GM21576 (cell line): ENCODE measurements around the gene MKNK2.

Experiments
- ATAC-seq: cut with Tn5 transposase; IDR thresholded peaks from one replicate; pipeline ENCODE4 v1.9.1; 2021; ENCODE audit warnings: mild to moderate bottlenecking, moderate library complexity; ENCODE audit not compliant: unreplicated experiment

The MKNK2 gene

DNA sequence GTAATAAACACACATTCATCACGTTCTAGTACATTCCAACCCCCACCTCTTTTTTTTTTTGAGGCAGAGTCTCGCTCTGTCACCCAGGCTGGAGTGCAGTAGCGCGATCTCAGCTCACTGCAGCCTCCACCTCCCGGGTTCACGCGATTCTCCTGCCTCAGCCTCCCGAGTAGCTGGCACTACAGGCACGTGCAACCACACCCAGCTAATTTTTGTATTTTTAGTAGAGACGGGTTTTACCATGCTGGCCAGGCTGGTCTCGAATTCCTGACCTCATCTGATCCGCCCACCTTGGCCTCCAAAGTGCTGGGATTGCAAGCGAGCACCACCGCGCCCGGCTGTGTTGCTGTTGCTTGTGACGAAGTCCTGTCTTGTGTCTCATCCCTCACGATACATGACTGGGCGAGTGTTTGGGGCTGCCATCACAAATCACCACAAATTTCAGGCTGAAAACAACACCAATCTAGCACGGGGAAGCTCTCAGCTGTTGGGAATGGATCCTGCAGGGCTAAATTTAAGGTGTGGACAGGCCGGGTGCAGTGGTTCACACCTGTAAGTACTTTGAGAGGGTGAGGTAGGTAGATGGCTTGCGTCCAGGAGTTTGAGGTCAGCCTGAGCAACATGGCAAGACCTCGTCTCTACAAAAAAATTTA is 29.4 kb upstream of the MKNK2 start:
- ATAC-seq: no peak

DNA sequence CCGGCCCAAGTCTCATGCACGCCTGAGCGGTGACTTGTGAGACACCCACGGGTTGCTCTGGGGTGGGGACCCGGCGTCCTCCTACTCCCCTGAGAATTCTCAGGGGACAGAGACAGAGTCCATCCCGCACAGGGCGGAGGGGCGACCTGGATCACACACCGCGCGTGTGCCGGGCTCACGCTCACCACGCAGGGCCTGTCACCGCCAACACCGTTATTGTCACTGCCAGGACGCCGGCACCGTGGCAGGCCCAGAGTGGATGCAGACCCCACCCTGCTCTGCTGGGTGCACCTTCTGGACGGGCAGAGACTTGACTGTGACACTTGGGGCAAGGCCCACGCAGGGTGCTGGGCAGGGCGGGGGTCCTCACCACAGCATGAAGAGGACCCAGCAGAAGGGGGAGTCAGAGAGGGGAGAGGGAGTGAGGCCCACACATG is 28.8 kb upstream of the MKNK2 start:
- ATAC-seq: no peak

DNA sequence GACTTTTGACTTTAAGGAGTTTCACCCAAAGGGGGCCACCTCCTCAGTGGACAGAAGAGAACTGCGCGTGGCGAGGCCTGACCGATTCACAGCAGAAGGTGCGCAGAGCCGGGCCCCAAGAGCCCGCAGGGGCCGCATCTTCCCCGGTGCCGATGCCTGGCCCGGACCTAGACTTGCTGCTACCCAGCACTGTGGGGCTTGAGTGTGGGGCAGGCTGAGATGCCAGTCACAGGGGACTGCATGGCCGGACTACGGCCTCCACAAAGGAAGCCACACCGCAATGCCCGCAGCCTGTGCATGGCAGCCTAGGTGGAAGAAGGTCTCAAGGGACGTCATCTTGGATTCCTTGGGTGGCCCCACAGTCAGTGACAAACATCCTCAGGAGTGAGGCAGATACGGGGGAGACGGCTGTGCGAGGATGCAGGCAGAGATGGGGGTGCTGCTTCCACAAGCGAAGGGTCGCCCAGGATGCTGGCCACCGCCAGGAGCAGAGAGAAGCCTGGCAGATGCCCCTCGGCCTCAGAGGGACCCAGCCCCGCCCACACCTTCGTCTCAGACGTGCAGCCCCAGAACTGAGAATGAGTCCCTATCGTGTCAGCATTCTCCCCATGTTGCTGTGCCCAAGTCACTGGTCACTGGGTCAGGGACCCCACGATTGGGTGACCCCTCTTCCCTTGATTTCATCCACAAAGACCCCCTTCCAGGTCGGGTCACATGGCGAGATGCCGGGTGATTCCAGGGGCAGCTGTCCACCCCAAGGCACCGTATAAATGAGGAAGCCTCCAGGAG is 28.2 kb upstream of the MKNK2 start:
- ATAC-seq: no peak

DNA sequence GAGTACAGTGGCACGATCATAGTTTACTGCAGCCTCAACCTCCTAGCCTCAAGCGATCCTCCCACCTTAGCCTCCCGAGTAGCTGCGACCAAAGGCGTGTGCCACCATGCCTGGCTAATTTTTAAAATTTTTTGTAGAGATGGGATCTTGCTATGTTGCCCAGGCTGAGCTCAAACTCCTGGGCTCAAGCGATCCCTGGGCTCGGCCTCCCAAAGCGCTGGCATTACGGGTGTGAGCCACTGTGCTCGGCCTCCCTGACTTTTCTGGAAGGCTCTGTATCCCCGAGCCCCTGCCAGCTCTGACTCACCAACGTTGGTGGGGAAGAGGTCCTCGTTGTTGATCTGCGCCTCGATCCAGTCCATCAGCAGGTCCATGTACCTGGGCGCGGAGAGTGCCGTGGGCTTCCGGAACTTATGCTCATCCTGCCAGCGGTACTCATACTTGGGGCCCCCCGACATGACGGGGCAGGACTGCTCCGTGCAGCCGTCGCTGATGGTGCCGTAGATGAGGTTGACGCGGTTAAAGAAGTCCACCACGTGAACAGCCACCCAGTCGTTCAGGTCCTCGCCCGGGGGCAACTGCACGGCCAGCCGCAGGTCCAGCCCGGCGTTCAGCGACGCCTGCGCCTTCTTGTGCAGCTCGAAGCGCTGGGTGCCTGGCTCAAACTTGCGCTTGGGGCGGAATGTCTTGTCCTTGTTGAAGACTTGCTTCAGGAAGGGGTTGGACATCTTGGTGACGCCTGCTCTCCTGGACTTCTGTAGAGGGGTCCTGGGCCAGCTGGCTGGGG is 27.0 kb upstream of the MKNK2 start:
- no peak for ATAC-seq

DNA sequence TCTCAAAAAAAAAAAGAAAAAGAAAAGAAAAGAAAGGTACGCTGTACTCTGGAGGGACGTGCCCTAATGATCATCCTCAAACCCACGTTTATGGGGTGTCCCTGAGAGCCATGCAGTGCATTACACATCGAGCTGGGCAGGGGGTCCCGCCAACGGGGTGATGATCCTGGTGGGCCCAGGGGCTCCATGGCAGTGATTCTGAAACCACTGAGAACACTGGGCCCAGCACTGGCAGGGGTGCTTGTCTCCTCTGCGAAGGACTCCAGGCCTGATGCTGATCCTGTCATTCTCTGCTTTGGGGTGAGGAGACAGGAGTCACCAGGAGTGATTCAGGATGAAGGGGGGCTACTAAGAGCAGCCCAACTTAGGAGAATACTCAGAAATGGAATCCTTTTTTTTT is 26.4 kb upstream of the MKNK2 start:
- ATAC-seq: no peak

DNA sequence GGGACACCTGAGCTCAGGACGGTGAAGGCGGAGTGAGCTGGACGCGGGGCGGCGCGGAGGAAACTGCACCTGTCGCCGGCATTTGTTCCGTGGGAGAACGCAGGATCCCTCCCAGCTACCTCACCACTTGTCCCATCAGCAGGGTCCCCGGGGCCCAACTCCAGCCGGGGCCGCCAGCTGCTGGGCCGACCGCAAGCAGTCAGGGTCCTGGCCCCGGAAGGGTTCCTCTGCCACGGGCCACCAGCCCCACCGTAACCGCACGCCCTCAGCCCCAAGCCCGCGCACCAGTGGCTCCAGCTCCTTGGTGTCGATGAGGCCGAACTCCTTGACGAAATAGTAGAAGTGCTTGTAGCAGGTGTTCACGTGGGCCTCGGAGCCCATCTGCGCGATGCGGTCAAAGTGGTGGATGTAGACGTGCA is 25.5 kb upstream of the MKNK2 start:
- ATAC-seq: no peak

DNA sequence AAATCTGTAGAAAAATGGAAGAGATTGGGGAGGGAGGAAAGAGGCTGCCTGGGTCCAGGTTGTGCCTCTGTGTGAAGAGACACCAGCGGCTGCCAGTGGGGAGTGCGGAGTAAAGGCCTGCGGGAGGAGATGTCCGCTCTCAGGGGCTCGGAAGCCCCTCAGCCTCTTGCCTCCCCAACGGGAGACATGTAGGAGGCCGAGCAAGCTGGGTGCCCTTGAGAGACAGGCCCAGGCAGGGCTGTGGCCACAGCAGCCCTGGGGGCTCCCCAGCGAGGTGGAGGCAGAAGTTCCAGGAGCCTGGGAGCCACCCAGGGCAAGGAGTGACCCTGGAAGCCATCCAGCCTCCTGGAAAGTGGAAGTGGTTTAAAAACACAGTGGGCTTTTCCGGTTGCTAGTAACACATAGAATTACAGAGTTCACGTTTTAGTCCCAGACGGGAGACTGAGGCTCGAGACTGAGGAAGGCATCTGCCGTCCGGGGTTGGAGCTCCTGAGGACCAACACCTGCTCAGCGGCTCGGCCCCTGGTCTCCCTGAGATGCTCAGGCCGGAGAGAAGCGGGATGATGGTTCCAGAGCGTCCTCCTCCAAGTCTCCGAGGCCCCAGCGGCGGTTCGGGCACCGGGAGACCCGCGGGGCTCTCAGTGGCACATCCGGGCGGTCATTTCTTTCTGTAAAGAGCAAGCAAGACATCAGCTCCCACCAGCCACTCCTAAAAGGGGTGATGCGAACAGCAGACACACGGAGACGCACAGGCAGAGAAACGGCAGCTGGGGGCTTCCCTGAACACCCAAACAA is 21.9 kb upstream of the MKNK2 start:
- ATAC-seq: no peak

DNA sequence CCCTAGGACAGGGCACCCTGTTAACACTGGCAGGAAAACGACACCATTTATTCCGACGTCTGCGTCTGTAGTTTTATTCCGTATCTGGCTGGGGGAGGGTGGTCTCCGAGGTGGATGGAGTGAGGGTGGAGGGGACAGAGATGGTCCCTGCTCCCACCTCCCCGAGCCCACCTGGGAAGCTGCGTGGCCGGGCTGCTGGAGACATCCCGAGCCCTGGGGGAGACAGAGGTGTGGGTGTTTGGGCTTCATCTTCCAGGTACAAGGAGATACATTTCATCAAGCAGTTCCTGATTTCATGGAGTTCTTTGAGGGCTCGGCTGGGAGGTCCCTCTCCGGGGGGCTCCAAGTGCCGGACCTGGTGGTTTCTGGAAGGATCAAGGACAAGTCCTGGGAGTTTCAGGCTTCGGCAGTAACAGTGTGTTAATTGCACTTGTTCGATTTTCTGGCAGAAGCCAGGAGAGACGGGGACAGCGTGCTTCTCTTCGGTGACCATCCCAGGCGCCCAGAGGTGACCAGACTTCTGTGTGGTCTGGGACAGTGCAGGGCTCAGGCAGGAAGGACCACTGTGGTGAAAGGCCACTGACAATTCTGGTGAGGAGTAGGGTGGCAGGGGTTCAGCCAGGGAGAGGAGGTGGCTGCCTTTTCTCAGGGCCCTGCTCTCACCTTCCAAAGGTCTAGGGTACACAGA is 20.1 kb upstream of the MKNK2 start:
- no peak for ATAC-seq

DNA sequence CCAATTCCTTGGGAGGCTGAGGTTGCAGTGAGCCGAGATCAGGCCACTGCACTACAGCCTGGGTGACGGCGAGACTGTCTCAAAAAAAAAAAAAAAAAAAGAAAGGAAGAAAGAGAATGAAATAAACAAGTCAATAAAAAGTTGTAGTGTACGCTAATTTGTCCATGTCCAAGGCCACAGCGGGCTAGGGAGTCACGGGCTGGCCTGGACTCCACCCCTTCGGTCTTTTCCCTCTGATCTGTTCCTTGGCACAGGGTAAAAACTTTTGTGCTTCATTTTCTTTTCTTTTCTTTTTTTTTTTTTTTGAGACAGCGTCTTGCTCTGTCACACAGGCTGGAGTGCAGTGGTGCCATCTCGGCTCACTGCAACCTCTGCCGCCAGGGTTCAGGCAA is 19.4 kb upstream of the MKNK2 start:
- no peak for ATAC-seq

DNA sequence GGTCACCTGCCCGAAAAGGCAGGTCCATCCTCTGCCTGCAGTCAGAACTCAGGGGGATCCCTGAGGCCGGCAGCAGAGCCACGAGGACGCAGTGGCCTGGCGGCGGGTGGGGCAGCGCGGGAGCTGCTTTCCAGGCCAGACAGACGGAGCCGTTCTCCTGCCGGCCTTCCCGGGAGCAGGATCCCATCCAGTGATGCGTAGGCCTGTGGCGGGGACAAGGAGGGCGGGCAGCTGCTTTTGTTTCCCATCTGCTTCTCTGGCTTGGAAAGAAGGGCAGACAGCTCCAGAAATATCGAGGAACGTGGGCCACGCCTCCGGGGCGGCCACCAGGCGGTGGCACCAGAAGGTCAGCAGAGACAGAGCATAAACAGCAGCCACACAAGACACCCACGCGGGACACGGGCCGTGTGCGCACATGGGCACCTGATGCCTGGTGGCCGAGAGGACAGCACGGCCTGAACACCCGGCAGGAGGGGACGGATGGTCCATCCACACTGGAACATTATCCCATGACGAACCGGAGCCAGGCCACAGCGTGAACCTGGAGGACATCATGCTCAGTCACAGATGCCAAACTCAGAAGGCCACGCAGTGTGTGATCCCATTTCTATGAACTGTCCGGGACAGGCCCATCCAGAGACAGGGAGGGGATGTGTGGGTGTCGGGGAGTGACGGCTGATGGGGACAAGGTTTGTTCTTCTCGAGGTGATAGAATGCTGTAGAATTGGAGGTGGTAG is 13.9 kb upstream of the MKNK2 start:
- ATAC-seq: no peak

DNA sequence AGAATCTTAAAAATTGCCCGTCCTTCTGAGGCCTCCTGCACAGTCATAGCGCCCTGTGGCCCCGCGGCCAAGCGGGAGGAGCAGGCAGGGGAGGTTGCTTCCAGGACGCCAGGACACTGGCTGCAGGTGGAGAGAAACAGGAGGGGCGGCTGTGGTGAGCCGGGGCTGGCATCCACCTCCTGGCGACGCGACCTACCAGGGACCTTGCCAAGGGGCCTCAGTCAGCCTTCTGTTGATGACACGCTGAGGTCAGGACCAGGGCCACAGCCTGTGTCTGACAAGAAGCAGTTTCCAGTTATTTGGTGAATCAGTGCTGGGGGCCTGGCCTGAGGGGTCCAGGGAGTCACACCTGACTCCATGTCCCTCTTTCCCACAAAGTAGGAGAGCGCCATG is 13.3 kb upstream of the MKNK2 start:
- no peak for ATAC-seq

DNA sequence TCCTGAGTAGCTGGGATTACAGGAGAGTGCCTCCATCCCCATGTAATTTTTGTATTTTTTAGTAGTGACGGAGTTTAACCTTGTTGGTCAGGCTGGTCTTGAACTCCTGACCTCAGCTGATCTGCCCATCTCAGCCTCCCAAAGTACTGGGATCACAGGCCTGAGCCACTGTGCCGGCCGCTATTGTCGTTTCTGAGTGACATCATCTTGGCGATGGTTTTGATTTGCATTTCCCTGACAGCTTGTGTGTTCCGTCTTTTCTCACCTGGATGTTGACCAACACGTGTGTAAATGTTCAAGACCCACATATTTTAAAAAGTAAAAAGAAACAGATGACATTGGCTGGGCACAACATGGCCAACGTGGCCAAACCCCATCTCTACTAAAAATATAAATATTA is 12.8 kb upstream of the MKNK2 start:
- no peak for ATAC-seq

DNA sequence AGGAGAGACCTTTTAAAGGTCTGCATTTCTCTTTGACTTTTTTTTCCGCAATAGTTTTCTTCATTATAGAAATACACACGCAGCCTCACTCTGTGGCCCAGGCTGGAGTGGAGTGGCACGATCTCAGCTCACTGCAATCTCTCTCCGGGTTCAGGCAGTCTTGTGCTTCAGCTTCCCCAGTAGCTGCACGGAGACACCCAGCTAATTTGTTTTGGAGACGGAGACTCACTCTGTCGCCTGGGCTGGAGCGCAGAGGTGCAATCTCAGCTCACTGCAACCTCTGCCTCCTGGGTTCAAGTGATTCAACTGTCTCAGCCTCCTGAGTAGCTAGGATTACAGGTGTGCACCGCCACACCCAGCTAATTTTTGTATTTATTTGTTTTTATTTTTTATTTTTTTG is 11.7 kb upstream of the MKNK2 start:
- ATAC-seq: no peak

DNA sequence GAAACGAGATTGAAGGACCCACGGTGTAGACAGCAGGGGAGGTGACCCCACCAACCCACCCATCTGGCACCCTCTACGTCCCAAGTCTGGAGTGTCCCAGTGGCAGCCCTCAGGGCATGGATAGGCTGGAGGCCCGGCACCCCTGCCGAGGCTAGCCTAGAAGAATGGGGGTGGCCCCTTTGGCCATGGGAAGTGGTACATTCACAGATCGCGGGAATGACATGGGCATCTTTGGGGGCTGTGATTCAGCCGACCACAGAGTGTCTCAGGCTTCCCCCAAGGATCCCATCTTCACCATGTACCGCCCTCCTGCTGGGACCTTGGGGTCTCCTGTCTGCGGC is 11.3 kb upstream of the MKNK2 start:
- no peak for ATAC-seq

DNA sequence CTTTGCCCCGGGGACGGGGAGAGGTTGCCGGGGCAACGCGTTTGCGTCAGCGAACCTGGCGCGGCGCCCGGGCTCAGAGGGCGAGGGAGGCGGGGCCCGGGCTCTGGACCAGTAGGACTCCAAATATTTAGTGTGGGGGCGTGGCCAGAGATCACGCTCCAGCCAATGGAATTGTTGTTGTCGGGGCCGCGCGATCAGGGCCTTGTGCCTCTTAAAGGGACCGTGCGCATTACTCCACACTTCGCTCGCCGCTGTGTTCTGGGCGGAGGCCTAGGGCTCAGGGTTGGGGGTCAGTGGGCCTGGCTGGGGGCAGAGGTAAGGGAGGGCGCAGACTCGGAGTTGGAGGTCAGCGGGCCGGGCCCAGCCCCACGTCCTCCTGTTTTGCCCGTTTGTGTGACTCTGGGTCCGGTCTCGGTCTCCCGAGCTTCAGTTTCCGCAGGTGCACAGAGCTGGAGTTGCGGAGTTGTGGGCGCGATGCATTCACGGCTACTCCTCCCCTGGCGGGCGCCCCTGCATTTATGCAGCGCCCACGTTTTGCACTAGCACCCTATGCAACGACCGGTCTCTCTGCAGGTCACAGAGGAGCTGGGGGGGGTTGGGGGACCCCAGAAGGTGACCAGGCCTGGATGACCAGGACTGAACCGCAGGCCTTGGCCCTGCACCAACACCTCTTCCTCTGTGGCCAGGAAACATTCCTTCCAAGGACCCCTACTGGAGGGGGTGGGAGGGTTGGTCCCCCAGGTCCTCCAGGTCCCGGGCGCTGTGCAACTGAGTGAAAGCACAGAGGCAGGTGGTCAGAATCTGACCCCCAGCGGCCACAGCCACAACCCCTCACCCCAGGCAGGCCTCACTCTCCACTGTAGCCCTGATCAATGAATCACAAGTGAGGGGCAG is 10.7 kb upstream of the MKNK2 start:
- peak; percentile 73 for ATAC-seq

DNA sequence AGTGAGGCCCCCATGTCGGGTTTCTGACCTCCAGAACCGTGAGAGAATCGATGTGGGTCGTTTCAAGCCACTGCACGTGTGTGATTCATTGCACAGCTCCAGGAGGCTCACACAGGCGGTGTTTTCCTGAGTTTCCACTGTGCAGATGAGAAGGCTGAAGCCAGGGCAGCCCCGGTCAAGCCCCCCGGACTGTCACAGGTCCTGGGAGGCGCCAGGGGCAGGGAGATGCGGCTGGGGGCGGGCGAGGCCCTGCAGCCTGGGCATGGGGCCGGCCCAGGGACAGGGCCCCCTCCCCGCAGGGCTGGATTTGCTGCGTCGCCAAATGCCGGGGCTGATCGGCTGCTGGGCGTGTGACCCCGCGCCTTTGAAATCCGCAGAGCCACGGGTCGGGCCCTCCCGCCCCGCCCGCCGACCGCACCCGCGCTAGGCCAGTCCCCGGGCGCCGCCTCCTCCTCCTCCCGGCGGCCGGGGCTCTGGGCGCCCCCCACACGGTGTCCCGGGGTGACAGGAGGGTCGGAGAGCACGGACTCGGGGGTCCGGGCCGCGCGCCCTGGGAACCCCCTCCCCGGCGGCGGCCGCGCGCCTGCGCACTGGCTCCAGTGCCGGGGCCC is 9.9 kb upstream of the MKNK2 start:
- ATAC-seq: peak; percentile 12

DNA sequence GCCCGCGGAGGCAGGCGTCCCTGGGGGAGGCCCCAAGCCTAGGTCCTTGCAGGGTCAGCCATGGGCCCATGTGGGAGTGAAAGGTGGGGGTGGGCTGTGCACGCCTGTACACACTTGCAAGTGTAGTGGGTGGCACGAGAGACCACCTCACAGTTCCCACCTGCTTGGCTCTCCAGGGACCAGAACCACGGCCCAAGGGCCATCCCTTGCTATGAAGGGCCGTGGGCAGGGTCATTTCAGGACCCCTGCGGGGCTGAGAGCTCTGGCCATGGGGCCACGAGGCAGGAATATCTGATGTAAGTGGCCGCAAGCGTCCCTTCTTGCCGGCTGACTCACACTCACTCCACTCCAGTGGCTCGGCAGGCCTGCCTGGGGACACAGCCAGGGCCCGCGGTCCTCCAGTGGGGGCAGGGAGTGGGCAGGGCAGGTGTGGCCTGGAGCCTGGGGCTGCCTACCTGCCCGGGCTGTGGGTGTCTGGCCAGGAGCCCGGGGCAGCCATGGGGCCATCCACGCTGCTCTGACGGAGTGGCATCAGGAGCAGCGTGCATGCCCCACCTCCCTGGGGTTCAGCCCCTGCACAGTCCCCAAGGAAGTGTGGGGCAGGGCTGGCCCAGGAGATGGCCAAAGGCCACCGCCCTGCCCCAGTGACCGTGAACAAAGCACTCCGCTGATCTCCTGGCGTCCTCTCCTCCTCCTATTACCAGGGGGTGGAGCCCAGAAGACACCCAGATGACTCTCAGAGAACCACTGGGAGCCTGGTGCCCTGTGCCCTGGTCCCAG is 8.6 kb upstream of the MKNK2 start:
- ATAC-seq: no peak
